ENCODE data around the gene LACTB.
A peak's percentile ranks its signal among the peaks of the same experiment; 100 is the strongest.

LACTB gene

GRCh38 chr15:63093486-63094205 is 28.0 kb upstream of the LACTB start:
- no peak overlapping the region for H3K27ac ChIP-seq (ENCODE audit: extremely low read depth, low read depth, low read length)
- CTCF ChIA-PET, result interaction anchor here (0.6 to 3.0 kb wide), 37 partner anchors 12 to 1145 kb away, joined by 3 to 35 read pairs (median 4); no protein-coding TSS in a partner anchor

GRCh38 chr15:63094495-63094931 is 27.1 kb upstream of the LACTB start:
- no peak overlapping the region for H3K4me3 ChIP-seq (ENCODE audit: low read depth, low read length)
- TF ChIP-seq ZNF658 (tag by site-specific recombination; IDR thresholded peaks at IDR 0.05) (no peak), ZNF302 (tag by site-specific recombination; IDR thresholded peaks at IDR 0.05; ENCODE audit: low read depth) (no peak), ZBTB8A (tag by site-specific recombination; IDR thresholded peaks at IDR 0.05) (no peak), ZNF404 (tag by site-specific recombination; IDR thresholded peaks at IDR 0.05) (no peak), OSR2 (tag by site-specific recombination; IDR thresholded peaks at IDR 0.05) (no peak), ZNF341 (tag by site-specific recombination; IDR thresholded peaks at IDR 0.05; ENCODE audit: low read depth) (no peak), BCL11B (tag by site-specific recombination; IDR thresholded peaks at IDR 0.05; ENCODE audit: low read depth) (no peak), GLIS2 (tag by site-specific recombination; IDR thresholded peaks at IDR 0.05) (no peak), YY1 (tag by site-specific recombination; IDR thresholded peaks at IDR 0.05) (no peak), ZNF670 (tag by site-specific recombination; IDR thresholded peaks at IDR 0.05; ENCODE audit: low read depth) (no peak)
- TF ChIP-seq, protein P1, sequence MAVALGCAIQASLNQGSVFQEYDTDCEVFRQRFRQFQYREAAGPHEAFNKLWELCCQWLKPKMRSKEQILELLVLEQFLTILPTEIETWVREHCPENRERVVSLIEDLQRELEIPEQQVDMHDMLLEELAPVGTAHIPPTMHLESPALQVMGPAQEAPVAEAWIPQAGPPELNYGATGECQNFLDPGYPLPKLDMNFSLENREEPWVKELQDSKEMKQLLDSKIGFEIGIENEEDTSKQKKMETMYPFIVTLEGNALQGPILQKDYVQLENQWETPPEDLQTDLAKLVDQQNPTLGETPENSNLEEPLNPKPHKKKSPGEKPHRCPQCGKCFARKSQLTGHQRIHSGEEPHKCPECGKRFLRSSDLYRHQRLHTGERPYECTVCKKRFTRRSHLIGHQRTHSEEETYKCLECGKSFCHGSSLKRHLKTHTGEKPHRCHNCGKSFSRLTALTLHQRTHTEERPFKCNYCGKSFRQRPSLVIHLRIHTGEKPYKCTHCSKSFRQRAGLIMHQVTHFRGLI (tag by site-specific recombination; IDR thresholded peaks at IDR 0.05), result no peak
- TF ChIP-seq, protein P2, sequence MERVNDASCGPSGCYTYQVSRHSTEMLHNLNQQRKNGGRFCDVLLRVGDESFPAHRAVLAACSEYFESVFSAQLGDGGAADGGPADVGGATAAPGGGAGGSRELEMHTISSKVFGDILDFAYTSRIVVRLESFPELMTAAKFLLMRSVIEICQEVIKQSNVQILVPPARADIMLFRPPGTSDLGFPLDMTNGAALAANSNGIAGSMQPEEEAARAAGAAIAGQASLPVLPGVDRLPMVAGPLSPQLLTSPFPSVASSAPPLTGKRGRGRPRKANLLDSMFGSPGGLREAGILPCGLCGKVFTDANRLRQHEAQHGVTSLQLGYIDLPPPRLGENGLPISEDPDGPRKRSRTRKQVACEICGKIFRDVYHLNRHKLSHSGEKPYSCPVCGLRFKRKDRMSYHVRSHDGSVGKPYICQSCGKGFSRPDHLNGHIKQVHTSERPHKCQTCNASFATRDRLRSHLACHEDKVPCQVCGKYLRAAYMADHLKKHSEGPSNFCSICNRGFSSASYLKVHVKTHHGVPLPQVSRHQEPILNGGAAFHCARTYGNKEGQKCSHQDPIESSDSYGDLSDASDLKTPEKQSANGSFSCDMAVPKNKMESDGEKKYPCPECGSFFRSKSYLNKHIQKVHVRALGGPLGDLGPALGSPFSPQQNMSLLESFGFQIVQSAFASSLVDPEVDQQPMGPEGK (tag by site-specific recombination; IDR thresholded peaks at IDR 0.05), result no peak
- POLR2A ChIA-PET, result no interaction called here
- H3K9me3 ChIP-seq (ENCODE audit: control insufficient read depth, insufficient read depth, low read depth, low read length), result no peaks in the 10 kb centered on the region
- H3K4me1 ChIP-seq (ENCODE audit: control insufficient read depth, insufficient read depth, low read length), result no peaks in the 10 kb centered on the region
- CTCF ChIA-PET, result interaction anchor here (0.6 to 3.0 kb wide), 19 partner anchors 15 to 1145 kb away, joined by 3 to 35 read pairs (median 4); no protein-coding TSS in a partner anchor
- no peaks in the 10 kb centered on the region for H3K36me3 ChIP-seq (ENCODE audit: control insufficient read depth in 2 of 2, insufficient read depth in 1 of 2, low read length in 2 of 2)
- no peak overlapping the region for H3K27ac ChIP-seq (ENCODE audit: extremely low read depth, low read depth, low read length)

More at GRCh38 chr15:63093486-63094205, 28.0 kb upstream of the LACTB start:
- Histone ChIP-seq H3K36me3 (ENCODE audit: control insufficient read depth in 2 of 2, insufficient read depth in 1 of 2, low read length in 2 of 2) (no peaks in the 10 kb centered on the region), H3K4me3 (ENCODE audit: low read depth, low read length) (no peak overlapping the region), H3K9me3 (ENCODE audit: control insufficient read depth, insufficient read depth, low read depth, low read length) (no peaks in the 10 kb centered on the region), H3K4me1 (ENCODE audit: control insufficient read depth, insufficient read depth, low read length) (no peaks in the 10 kb centered on the region)
- POLR2A ChIA-PET, result interaction anchor here (1.1 kb wide), 1 partner anchor 311 kb away, joined by 3 read pairs; no protein-coding TSS in a partner anchor
- TF ChIP-seq IKZF3 (tag by site-specific recombination; IDR thresholded peaks at IDR 0.05), result peak; percentile 74
- no peak for TF ChIP-seq MYNN (tag by site-specific recombination; IDR thresholded peaks at IDR 0.05; ENCODE audit: borderline replicate concordance)
- 0 out of 2 replicates have a peak, but pooled peaks have one; percentile 32 for TF ChIP-seq ZFP37 (tag by site-specific recombination; IDR thresholded peaks at IDR 0.05)
- TF ChIP-seq, protein P3, sequence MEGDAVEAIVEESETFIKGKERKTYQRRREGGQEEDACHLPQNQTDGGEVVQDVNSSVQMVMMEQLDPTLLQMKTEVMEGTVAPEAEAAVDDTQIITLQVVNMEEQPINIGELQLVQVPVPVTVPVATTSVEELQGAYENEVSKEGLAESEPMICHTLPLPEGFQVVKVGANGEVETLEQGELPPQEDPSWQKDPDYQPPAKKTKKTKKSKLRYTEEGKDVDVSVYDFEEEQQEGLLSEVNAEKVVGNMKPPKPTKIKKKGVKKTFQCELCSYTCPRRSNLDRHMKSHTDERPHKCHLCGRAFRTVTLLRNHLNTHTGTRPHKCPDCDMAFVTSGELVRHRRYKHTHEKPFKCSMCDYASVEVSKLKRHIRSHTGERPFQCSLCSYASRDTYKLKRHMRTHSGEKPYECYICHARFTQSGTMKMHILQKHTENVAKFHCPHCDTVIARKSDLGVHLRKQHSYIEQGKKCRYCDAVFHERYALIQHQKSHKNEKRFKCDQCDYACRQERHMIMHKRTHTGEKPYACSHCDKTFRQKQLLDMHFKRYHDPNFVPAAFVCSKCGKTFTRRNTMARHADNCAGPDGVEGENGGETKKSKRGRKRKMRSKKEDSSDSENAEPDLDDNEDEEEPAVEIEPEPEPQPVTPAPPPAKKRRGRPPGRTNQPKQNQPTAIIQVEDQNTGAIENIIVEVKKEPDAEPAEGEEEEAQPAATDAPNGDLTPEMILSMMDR (tag by site-specific recombination; IDR thresholded peaks at IDR 0.05), result peak; percentile 74; the same call in 1 of the 2 replicates
- no peak for TF ChIP-seq ZXDB (tag by site-specific recombination; IDR thresholded peaks at IDR 0.05)
- TF ChIP-seq ZNF596 (tag by site-specific recombination; IDR thresholded peaks at IDR 0.05), result no peak
- TF ChIP-seq ZNF654 (tag by site-specific recombination; IDR thresholded peaks at IDR 0.05; ENCODE audit: low read depth), result peak; percentile 90
- peak; percentile 35; the same call in 1 of the 2 replicates for TF ChIP-seq ZSCAN30 (tag by site-specific recombination; IDR thresholded peaks at IDR 0.05)
- TF ChIP-seq ZEB2 (tag by site-specific recombination; IDR thresholded peaks at IDR 0.05), result peak; percentile 87
- peak; percentile 31; the same call in 1 of the 2 replicates for TF ChIP-seq GLIS1 (tag by site-specific recombination; IDR thresholded peaks at IDR 0.05)
- TF ChIP-seq ZNF2 (tag by site-specific recombination; IDR thresholded peaks at IDR 0.05), result peak; percentile 76
- TF ChIP-seq, protein P4, sequence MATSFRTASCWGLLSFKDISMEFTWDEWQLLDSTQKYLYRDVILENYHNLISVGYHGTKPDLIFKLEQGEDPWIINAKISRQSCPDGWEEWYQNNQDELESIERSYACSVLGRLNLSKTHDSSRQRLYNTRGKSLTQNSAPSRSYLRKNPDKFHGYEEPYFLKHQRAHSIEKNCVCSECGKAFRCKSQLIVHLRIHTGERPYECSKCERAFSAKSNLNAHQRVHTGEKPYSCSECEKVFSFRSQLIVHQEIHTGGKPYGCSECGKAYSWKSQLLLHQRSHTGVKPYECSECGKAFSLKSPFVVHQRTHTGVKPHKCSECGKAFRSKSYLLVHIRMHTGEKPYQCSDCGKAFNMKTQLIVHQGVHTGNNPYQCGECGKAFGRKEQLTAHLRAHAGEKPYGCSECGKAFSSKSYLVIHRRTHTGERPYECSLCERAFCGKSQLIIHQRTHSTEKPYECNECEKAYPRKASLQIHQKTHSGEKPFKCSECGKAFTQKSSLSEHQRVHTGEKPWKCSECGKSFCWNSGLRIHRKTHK (tag by site-specific recombination; IDR thresholded peaks at IDR 0.05), result no peak
- no peak for TF ChIP-seq ZNF157 (tag by site-specific recombination; IDR thresholded peaks at IDR 0.05)
- no peak for TF ChIP-seq ZNF561 (tag by site-specific recombination; IDR thresholded peaks at IDR 0.05; ENCODE audit: borderline replicate concordance)
- TF ChIP-seq, protein P2 (tag by site-specific recombination; IDR thresholded peaks at IDR 0.05), result 0 out of 2 replicates have a peak, but pooled peaks have one; percentile 20
- TF ChIP-seq ZNF391 (tag by site-specific recombination; IDR thresholded peaks at IDR 0.05; ENCODE audit: borderline replicate concordance, low read depth), result 0 out of 2 replicates have a peak, but pooled peaks have one; percentile 36
- no peak for TF ChIP-seq REPIN1 (tag by site-specific recombination; IDR thresholded peaks at IDR 0.05; ENCODE audit: low read depth)
